GM19438 (cell line): Measurements from ENCODE around the gene GNA12.
A peak's percentile ranks its signal among the peaks of the same experiment; 100 is the strongest.
"Not testable (repeated sequence)": the region's sequence is repeated elsewhere in the genome, so short reads cannot be mapped to it uniquely, and the experiment has no call there.

Experiments used
- ATAC-seq: cut with Tn5 transposase; IDR thresholded peaks from one replicate; pipeline ENCODE4 v1.9.1; 2021; ENCODE audit warnings: low read depth; ENCODE audit not compliant: unreplicated experiment

GNA12 gene

DNA sequence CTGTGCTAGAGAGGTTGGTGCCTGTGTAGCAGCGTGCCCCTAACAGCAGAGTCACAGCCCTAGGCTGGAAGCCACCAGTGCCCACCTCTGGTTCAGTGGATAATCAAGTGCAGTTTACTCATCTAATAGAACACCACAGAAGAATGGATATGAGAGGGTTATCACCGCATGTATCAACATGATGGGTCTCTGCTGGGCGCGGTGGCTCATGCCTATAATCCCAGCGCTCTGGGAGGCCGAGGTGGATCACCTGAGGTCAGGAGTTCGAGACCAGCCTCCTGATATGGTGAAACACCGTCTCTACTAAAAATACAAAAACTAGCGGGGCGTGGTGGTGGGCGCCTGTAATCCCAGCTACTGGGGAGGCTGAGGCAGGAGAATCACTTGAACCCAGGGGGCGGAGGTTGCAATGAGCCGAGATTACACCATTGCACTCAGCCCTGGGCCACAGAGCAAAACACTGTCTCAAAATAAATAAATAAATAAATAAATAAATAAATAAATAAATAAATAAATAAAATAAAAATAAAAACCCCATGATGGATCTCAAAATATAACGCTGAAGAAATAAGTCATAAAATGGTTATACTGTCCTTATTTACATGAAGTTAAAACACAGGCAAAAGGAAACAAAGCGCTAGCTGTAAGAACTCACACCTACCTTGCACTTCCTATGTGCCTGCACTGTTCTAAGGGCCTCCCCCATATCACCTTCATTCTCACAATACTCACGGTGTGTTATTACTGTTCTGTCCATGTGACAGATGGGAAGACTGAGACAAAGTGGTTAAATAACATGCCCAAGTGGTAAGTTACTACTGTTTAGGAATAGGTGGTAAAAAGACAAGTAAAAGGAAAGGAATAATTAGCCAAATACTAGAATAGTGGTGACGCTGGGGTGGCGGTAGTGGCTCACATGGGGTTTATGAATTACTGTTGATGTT lies 85.2 kb downstream of the GNA12 start:
- ATAC-seq, result no peak

DNA sequence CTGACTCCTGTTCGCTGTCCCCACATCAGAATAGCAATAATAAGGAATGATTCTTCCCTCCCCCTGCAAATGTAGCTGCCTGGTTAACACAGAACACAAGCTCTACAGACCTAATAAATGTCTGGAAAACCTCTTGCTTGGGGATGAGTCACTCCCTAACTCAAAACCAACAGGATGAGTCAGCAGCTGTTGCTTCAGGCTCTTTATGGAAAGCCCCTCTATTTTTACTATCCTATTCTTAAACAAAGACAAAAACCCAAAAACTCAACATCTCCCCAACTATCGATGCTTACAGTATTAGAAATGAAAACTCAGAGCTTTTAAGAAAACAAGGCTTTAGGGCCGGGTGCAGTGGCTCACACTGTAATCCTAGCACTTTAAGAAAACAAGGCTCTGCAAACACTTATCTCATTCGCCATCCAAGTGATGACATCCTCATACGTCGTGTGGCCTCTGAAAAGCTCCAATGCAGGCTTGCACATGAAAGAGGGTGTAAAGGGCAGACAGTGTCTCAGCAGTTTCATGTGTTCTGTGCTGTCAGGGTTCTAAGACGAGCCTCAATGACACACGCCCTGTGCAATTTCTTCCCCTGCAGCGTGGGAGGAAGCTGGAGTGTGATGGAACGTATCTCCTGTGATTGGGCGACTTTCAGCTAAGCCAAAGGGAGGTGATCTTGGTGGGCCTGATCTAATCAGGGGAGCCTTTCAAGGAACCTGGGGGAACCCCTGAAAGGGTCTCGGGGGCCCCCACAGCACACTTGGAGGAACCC lies 86.0 kb downstream of the GNA12 start:
- peak; percentile 63 for ATAC-seq

DNA sequence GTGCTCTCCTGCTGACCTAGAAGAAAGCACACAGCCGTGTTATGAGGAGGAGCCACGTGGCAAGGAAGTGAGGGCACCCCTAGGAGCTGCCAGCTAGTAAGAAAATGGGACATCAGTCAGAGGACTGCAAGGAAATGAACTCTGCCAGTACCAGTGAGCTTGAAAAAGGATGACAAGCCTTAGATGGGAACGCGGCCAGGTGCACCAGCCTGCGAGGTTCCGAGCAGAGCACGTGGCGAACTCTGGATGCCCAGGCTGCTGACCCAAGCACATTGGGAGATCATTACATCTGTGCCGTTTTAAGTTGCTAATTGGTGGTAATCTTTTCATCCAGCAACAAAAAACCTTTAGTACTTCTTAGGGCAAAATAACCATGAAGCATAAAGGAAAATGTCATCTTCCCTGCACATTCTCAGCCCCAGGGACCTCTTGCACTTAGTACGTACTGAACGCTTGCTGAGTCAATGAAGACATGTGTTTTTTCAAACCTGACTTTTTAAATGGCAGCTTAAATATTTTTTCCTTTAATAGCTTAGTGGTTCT lies 86.7 kb downstream of the GNA12 start:
- ATAC-seq, result no peak

DNA sequence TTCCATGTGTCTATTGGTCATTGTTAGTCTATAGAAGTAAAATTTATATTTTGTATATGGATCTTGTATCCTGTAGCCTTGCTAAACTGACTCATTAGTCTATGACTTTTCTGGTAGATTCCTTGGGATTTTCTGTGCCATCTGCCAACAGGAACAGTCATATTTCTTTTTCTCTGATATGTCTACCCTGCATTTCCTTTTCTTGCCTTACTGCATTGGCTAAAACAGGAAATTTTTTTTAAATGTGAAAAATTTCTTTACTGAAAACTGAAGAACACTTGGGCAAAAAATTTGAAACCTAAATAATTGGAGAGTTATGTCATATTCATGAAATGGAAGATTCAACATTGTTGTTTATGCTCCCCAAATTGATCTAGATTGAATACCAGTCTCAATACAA lies 88.6 kb downstream of the GNA12 start:
- no peak for ATAC-seq

DNA sequence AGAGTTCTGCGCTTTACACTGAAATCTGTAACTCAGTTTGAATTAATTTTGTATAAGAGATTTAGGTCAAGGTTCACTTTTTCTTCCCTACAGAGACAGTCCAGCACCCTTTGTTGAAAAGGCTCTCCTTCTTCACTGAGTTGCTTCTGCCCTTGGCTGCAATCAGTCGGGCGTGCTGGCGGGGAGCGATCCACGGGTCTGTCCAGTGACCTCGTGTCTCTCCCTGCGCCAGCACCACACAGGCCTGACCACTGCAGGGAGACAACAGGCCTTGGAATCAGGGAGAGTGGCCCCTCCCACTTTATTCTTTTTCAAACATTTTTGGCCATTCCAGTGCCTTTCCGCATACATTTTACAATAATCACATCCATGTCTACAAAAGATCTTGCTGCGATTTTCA lies 89.2 kb downstream of the GNA12 start:
- no peak for ATAC-seq

DNA sequence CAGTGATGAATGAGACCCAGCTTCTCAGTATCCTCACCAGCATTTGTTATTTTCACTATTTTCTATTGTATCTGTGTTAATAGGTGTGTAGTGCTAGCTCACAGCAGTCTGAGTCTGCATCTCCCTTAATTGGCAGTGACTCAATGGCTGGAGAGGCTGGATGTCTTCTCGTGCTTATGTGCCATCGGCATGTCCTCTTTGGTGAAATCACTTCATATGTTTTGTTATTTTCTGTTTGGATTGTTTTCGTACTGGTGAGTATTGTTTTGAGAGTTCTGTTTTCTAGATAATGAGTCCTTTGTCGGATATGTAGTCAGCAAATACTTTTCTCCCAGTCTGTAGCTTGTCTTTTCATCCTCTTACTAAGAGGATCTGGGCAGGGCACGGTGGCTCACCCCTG lies 90.0 kb downstream of the GNA12 start:
- ATAC-seq, result no peak

DNA sequence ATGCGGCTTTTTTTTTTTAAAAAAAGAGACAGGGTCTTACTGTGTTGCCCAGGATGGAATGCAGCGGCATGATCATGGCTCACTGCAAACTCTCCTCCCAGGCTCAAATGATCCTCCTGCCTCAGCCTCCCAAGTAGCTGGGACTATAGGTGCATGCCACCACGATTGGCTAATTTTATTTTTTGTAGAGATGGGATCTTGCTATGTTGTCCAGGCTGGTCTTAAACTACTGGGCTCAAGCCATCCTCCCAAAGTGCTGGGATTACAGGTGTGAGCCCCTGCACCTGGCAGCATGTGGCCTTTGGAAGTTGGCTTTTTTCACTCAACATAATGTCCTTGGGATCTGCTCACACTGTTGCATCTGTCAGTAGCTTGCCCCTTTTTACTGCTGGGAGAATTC lies 91.0 kb downstream of the GNA12 start:
- ATAC-seq, result no peak

DNA sequence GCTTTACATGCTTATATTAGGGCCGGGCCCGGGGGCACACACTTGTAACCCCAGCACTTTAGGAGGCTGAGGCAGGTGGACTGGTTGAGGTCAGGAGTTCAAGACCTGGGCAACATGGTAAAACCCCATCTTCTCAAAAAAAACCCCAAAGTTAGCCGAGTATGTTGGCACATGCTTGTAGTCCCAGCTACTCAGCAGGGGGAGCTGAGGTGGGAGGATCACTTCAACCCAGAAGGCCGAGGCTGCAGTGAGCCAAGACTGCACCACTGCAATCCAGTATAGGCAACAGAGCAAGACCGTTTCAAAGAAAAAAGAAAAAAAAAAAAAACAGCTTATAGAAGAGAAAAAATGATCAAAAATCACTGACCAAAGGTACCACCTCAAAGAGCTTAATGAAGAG lies 93.0 kb downstream of the GNA12 start:
- ATAC-seq, result no peak

DNA sequence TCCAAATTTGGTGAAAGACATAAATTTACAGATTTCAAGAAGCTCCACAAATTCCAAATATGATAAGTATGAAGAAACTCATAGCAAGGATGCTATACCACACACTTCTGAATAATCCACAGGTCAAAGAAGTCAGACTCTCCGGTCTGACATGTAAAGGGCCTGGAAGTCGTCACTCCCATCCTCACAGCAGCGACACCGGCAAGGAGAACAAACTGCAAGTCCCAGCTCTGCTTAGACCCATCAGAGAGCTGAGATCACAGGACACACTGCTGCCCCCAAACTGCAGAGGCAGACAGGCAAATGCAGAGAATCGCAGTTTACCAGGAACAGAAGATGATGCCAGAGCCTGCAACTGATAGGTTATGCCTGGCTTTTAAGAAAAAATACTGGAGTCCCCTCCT lies 94.1 kb downstream of the GNA12 start:
- no peak for ATAC-seq

DNA sequence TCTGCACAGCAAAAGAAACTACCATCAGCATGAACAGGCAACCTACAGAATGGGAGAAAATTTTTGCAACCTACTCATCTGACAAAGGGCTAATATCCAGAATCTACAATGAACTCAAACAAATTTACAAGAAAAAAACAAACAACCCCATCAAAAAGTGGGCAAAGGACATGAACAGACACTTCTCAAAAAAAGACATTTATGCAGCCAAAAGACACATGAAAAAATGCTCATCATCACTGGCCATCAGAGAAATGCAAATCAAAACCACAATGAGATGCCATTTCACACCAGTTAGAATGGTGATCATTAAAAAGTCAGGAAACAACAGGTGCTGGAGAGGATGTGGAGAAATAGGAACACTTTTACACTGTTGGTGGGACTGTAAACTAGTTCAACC lies 95.4 kb downstream of the GNA12 start:
- ATAC-seq, result not testable (repeated sequence)

DNA sequence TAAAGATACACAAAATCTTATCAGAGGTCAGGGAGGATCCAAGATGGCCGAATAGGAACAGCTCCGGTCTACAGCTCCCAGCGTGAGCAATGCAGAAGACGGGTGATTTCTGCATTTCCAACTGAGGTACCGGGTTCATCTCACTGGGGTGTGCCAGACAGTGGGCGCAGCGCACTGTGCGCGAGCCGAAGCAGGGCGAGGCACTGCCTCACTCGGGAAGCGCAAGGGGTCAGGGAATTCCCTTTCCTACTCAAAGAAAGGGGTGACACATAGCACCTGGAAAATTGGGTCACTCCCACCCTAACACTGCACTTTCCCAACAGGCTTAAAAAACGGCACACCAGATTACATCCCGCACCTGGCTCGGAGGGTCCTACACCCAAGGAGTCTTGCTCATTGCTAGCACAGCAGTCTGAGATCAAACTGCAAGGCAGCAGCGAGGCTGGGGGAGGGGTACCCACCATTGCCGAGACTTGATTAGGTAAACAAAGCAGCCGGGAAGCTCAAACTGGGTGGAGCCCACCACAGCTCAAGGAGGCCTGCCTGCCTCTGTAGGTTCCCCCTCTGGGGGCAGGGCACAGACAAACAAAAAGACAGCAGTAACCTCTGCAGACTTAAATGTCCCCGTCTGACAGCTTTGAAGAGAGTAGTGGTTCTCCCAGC lies 100.5 kb downstream of the GNA12 start:
- not testable (repeated sequence) for ATAC-seq

DNA sequence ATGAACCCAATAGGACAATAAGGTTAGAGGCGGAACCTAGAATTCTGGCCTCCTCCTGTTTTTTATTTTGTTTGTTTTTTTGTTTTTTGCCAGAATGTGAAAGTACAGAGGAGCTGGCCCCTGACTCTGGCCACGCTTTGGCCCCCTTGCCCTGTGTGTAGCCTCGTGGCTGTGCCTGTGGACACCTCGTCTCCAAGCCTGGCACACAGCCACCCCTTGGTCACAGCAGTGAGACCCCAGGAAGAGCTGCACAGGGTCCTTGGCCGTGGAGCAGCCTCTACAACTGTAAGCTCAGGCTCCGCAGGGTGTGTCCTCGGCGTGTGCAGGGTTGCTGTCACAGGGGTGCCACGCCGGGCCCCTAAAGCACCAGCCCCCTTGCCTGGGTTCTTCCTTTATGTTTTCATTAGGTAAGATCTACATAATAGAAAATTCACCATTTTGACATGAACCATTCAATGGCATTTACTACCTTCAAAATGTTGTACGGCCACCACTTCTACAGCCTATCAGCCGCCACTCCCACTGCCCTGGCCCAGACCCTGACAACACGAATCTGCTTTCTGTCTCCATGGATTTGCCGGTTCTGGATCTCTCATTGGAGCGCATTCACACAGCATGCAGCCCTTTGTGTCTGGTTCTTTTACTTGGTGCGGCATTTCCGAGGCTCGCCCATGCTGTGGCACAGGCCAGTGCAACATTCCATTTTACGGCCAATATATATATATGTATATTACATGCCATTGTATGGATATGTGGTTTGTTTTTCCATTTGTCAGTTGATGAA lies 105.2 kb downstream of the GNA12 start:
- no peak for ATAC-seq

DNA sequence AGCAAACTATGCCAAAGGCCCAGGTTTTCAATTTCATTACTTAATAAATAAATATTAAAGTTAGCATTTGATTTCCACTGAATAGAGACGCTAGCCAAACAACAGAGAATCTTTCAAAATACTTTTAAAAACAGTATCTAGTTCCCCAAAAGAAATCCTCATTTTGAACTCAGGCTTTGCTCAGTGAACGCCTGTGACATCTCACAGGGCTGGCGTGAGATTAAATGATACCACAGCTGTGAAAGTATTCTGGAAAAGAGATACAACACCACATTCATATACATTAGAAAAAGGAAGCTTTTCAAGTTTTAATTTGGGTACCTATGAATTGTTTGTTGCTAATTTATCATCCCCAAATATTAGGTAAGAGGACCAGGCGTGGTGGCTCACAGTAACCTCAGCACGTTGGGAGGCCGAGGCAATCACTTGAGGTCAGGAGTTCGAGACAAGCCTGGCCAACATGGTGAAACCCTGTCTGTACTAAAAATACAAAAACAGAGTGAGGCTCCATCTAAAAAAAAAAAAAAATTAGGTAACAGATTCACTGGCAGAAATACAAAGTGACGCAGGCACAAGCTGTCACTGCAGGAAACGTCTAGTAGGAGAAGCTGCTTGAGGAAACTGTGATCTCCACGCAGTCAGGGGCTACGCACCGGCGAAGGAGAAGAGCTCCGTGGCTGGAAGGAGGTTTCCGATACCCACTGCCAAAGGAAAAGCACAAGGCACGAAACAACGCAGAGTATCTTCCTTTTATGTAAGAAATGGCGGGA lies 106.2 kb downstream of the GNA12 start:
- no peak for ATAC-seq

DNA sequence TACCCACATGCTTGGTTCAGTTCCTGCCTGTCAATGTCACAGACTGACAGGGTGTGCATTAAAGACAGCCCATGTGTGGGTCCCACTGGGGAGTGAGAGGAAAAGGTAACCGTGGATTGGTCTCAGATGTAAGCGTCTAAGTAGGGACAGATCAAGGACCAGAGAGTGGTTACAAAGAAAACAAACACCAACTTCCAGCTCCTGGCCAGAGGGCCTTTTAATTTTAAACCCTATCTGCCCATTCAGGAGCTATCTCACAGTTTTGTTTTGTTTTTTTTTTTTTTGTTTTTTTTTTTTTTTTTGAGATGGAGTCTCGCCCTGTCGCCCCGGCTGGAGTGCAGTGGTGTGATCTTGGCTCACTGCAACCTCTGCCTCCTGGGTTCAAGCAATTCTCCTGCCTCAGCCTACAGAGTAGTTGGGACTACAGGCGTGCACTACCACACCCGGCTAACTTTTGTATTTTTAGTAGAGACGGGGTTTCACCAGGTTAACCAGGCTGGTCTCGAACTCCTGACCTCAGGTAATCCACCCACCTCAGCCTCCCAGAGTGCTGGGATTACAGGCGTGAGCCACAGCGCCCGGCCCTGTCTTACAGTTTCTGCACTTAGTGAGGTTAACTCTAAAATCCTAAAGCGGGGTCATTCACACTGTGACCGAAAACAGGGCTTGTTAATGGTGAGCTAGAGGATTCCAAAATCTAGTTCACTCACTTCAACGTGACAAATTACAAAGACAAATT lies 106.9 kb downstream of the GNA12 start:
- not testable (repeated sequence) for ATAC-seq

DNA sequence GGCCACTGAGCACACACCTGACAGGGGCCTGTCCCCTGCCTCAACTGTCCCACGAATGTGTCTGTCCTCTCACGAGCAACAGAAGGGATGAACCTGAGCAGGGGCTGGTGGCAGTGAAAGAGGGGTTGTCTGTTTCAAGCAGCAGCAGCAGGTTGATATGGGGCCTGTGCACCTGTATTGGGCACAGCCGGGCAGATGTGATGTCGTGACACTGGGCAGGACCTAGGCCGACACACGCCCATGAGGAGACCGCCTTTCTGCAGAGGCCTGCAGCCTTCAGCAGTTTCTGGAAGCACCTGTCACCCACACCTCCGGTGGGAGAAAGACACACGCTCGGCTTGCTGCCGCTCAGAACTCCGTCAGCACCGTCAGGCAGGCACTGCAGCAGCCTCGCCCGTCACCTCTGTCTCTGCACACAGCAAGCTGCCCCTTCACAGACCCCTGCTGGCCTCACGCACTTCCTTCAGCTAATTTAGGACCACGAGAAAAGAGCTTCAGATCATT lies 107.6 kb downstream of the GNA12 start:
- ATAC-seq, result no peak

DNA sequence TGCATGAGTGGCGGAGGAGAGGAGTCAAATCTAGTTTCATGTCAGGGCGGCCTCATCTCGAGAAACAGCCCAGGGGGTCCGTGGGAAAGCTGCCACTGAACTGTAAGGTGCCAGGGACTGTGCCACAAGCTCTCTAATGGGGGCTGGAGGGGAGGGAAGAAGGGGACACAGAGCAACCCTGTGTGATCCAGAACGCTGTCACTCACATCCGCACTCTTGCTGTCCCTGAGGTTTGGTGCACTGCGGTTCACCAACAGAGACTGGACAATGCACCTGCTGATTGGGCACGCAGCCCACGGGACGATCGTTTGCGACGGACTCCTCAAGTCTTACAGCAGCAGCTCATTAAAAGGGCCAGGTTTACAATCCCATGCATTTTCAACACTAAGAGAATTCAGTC lies 108.4 kb downstream of the GNA12 start:
- no peak for ATAC-seq

DNA sequence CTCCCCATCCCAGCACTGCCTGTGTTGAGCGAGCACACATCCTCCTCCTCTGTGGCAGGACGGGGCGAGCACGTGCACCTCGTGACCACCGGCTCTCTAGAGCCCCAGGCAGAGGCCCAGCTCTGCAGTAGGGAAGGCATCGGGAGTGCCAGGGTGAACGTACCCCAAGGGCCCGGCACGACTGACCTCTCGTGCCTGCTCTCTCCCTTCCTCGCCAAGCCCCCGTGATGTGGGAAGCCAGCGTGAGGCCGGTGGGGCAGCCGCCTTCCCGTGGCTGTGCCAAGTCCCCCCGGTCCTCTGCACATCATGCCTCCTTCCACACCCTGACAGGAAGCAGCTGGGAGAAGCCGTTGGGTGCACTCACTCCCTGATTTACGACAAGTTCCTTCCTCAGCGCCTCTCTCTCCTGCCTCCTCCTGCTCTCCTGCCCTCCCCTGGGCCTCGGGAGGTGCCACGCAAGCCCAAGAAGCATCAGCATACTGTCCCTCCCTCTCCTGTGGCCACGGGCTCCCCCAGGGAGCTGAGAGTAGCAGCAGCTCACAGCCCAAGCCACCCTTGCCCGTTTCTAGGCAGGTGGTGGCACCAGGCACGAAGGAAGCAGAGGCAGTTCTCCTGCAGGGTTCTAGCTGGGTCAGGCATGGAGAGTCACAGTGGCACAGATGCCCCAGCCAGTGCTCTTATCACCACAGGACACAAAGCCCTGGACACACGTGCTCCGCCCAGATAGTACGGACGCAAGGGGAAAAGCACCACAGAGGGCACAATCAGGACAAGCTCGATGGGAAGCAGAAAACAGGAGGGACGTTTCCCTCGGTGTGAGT lies 109.1 kb downstream of the GNA12 start:
- no peak for ATAC-seq
